H1 (cell line): ENCODE measurements around the gene FHIT. TPM values are rescaled to one million over a fixed set of nuclear protein-coding genes. Genes with fewer than 3 reads are reported as not detected.

Experiments used
- CTCF ChIA-PET: fragments of 300-600 bp; sonication (Branson Sonifier 250); formaldehyde crosslinking; loops from one replicate; lab custom pipeline; 2021; ENCODE audit not compliant: partially characterized antibody; lab: Charles Lee
- POLR2A ChIA-PET: fragments of 300-600 bp; sonication (Branson Sonifier 250); formaldehyde crosslinking; loops from one replicate; lab custom pipeline; 2021; ENCODE audit warnings: inconsistent platforms; ENCODE audit not compliant: partially characterized antibody; lab: Charles Lee
- DNase-seq, 2 experiments: peaks; one replicate each; pipeline versions ENCODE4 v3.0.0 to v3.0.0-alpha.2; 2010 to 2022; ENCODE audit warnings: low spot score in 2 of 2, low read depth in 1 of 2, mixed read lengths in 1 of 2
- FAIRE-seq: peaks from 2 replicates; lab custom pipeline; 2011; peaks lifted over from hg19 to GRCh38; lab: Jason Lieb, UNC
- H2AFZ ChIP-seq: 2 replicates; pipeline ENCODE4 v1.8.1; 2012; ENCODE audit warnings: low read length, inconsistent platforms
- H2AK5ac ChIP-seq: 2 replicates; pipeline ENCODE4 v1.6.1; 2013; ENCODE audit warnings: low read depth, low read length
- H2BK120ac ChIP-seq: replicated peaks from 2 replicates; pipeline ENCODE3; 2013; ENCODE audit warnings: low read depth, low read length, inconsistent platforms
- H2BK12ac ChIP-seq: 2 replicates; pipeline ENCODE4 v1.6.1; 2013; ENCODE audit warnings: low read depth, low read length
- H2BK15ac ChIP-seq: 2 replicates; pipeline ENCODE4 v1.6.1; 2013; ENCODE audit warnings: low read length
- H2BK20ac ChIP-seq: 2 replicates; pipeline ENCODE4 v1.6.1; 2013; ENCODE audit warnings: low read length
- H2BK5ac ChIP-seq: 2 replicates; pipeline ENCODE4 v1.6.1; 2013; ENCODE audit warnings: low read depth, low read length
- H3K14ac ChIP-seq: 2 replicates; pipeline ENCODE4 v1.6.1; 2013; ENCODE audit warnings: inconsistent platforms; ENCODE audit not compliant: insufficient read length
- H3K18ac ChIP-seq: 2 replicates; pipeline ENCODE4 v1.6.1; 2013; ENCODE audit warnings: low read length; ENCODE audit errors: extremely low read depth
- H3K23ac ChIP-seq: 2 replicates; pipeline ENCODE4 v1.6.1; 2013; ENCODE audit warnings: inconsistent platforms; ENCODE audit not compliant: insufficient read length
- H3K23me2 ChIP-seq: 2 replicates; pipeline ENCODE4 v1.6.1; 2013; ENCODE audit warnings: low read depth, low read length
- H3K27ac ChIP-seq: 2 replicates; pipeline ENCODE4 v1.6.1; 2011; ENCODE audit warnings: low read depth, low read length, inconsistent platforms
- H3K27me3 ChIP-seq, 4 experiments: replicated peaks in 1 of 4; 1 replicate in 1 of 4; 2 replicates in 3 of 4; pipeline versions ENCODE4 v1.6.1 to v1.8.1; 2011 to 2013; ENCODE audit warnings: low read length in 3 of 4, mild to moderate bottlenecking in 3 of 4, inconsistent platforms in 2 of 4, mixed read lengths in 2 of 4, moderate library complexity in 1 of 4; ENCODE audit not compliant: control insufficient read depth in 3 of 4, insufficient read depth in 3 of 4; ENCODE audit errors: extremely low read depth in 1 of 4
- H3K36me3 ChIP-seq, 4 experiments: 2 replicates each; pipeline versions ENCODE4 v1.6.1 to v1.8.1; 2011 to 2013; ENCODE audit warnings: mild to moderate bottlenecking in 4 of 4, low read length in 3 of 4, moderate library complexity in 2 of 4, control low read depth in 1 of 4, inconsistent platforms in 1 of 4; ENCODE audit not compliant: insufficient read depth in 4 of 4, control insufficient read depth in 2 of 4
- H3K4ac ChIP-seq: replicated peaks from 2 replicates; pipeline ENCODE3; 2013; ENCODE audit warnings: low read length, low read depth, mixed read lengths, inconsistent platforms; ENCODE audit not compliant: insufficient read length
- H3K4me1 ChIP-seq, 4 experiments: replicated peaks in 1 of 4; 1 replicate in 1 of 4; 2 replicates in 3 of 4; pipeline versions ENCODE4 v1.6.1 to v1.8.1; 2011 to 2013; ENCODE audit warnings: low read length in 3 of 4, inconsistent platforms in 2 of 4, mixed read lengths in 1 of 4; ENCODE audit not compliant: insufficient read depth in 4 of 4, control insufficient read depth in 3 of 4
- H3K4me2 ChIP-seq, 2 experiments: 2 replicates each; pipeline versions ENCODE4 v1.6.1 to v1.8.1; 2011 to 2013; ENCODE audit warnings: low read depth in 2 of 2, low read length in 2 of 2, control low read depth in 1 of 2, inconsistent platforms in 1 of 2, mild to moderate bottlenecking in 1 of 2; ENCODE audit not compliant: insufficient read depth in 1 of 2
- H3K4me3 ChIP-seq, 4 experiments: fragments of 200-600, 300-600 bp in 1 of 4; sonication (generic), shearing (Covaris generic), sonication (Bioruptor Twin) in 1 of 4; 2 replicates each; pipeline versions ENCODE4 v1.5.1 to v1.8.1; 2011 to 2016; ENCODE audit warnings: low read length in 4 of 4, low read depth in 3 of 4, control low read depth in 2 of 4, inconsistent platforms in 2 of 4, mild to moderate bottlenecking in 2 of 4, mixed read lengths in 1 of 4, moderate library complexity in 1 of 4; ENCODE audit not compliant: insufficient read depth in 2 of 4; ENCODE audit errors: extremely low read depth in 1 of 4
- H3K56ac ChIP-seq: replicated peaks from 2 replicates; pipeline ENCODE3; 2013; ENCODE audit warnings: low read depth, mild to moderate bottlenecking, mixed read lengths, low read length, inconsistent platforms; ENCODE audit not compliant: insufficient read length
- H3K79me1 ChIP-seq: 2 replicates; pipeline ENCODE4 v1.6.1; 2013; ENCODE audit warnings: low read depth, low read length, control low read depth
- H3K79me2 ChIP-seq, 2 experiments: 2 replicates each; pipeline versions ENCODE4 v1.6.1 to v1.8.1; 2012 to 2013; ENCODE audit warnings: low read length in 2 of 2, mild to moderate bottlenecking in 2 of 2, inconsistent platforms in 1 of 2; ENCODE audit not compliant: insufficient read depth in 2 of 2, control insufficient read depth in 1 of 2
- H3K9ac ChIP-seq, 4 experiments: replicated peaks in 1 of 4; 1 replicate in 1 of 4; 2 replicates in 3 of 4; pipeline versions ENCODE4 v1.6.1 to v1.8.1; 2011 to 2013; ENCODE audit warnings: low read depth in 3 of 4, low read length in 3 of 4, control low read depth in 2 of 4, mild to moderate bottlenecking in 2 of 4, moderate library complexity in 2 of 4, inconsistent platforms in 1 of 4; ENCODE audit errors: extremely low read depth in 1 of 4
- H3K9me3 ChIP-seq, 2 experiments: 2 replicates each; pipeline versions ENCODE4 v1.6.1 to v1.8.1; 2012 to 2013; ENCODE audit warnings: mild to moderate bottlenecking in 2 of 2, moderate library complexity in 2 of 2, control low read depth in 1 of 2, inconsistent platforms in 1 of 2, low read depth in 1 of 2, low read length in 1 of 2, mixed read lengths in 1 of 2; ENCODE audit not compliant: insufficient read depth in 2 of 2
- H4K20me1 ChIP-seq, 2 experiments: replicated peaks in 1 of 2; 2 replicates each; pipeline versions ENCODE3 to v1.8.1; 2011 to 2013; ENCODE audit warnings: inconsistent platforms in 2 of 2, low read length in 2 of 2, mild to moderate bottlenecking in 1 of 2; ENCODE audit not compliant: insufficient read depth in 2 of 2, control insufficient read depth in 1 of 2
- H4K5ac ChIP-seq: 2 replicates; pipeline ENCODE4 v1.6.1; 2013; ENCODE audit warnings: low read length, low read depth, mixed read lengths, inconsistent platforms; ENCODE audit not compliant: insufficient read length
- H4K8ac ChIP-seq: 2 replicates; pipeline ENCODE4 v1.8.0; 2013; ENCODE audit warnings: mild to moderate bottlenecking, moderate library complexity, low read length, inconsistent platforms; ENCODE audit not compliant: insufficient read depth; ENCODE audit errors: extremely low read depth
- H4K91ac ChIP-seq: replicated peaks from 2 replicates; pipeline ENCODE3; 2013; ENCODE audit warnings: low read length, mixed read lengths, inconsistent platforms; ENCODE audit not compliant: insufficient read length
- BCL11A ChIP-seq, 2 experiments: IDR thresholded peaks; one replicate each; pipeline ENCODE4 v1.6.1; 2011; ENCODE audit warnings: low read depth in 2 of 2, low read length in 2 of 2, mild to moderate bottlenecking in 2 of 2
- FOSL1 ChIP-seq: IDR thresholded peaks from 2 replicates; pipeline ENCODE4 v1.6.1; 2011; ENCODE audit warnings: mild to moderate bottlenecking, low read depth, low read length, moderate library complexity; ENCODE audit not compliant: insufficient read depth
- GABPA ChIP-seq: IDR thresholded peaks from 2 replicates; pipeline ENCODE4 v1.6.1; 2011; ENCODE audit warnings: mild to moderate bottlenecking, low read length, moderate library complexity, borderline replicate concordance; ENCODE audit not compliant: insufficient read depth
- HDAC6 ChIP-seq: IDR thresholded peaks from one replicate; pipeline ENCODE4 v1.7.1; 2012; ENCODE audit warnings: low read depth, mild to moderate bottlenecking, inconsistent platforms, low read length, moderate library complexity
- MAFK ChIP-seq: IDR thresholded peaks from 2 replicates; pipeline ENCODE4 v1.6.1; 2012; ENCODE audit warnings: low read depth, mild to moderate bottlenecking, improper control_type of control experiment, low read length
- RBBP5 ChIP-seq: IDR thresholded peaks from 2 replicates; pipeline ENCODE4 v1.7.1; 2012; ENCODE audit warnings: low read depth, mild to moderate bottlenecking, inconsistent platforms, low read length, moderate library complexity, borderline replicate concordance
- SAP30 ChIP-seq: fragments of 300-600 bp; sonication (generic); IDR thresholded peaks from 2 replicates; pipeline ENCODE4 v1.7.1; 2012; ENCODE audit warnings: low read length, moderate library complexity, mild to moderate bottlenecking, inconsistent platforms; ENCODE audit not compliant: insufficient read depth, insufficient replicate concordance
- SIN3A ChIP-seq, 2 experiments: IDR thresholded peaks in 1 of 2; conservative IDR thresholded peaks in 1 of 2; 2 replicates each; pipeline ENCODE4 v1.6.1; 2011 to 2012; ENCODE audit warnings: low read length in 2 of 2, improper control_type of control experiment in 1 of 2, low read depth in 1 of 2, mild to moderate bottlenecking in 1 of 2
- SIRT6 ChIP-seq: IDR thresholded peaks from one replicate; pipeline ENCODE4 v1.7.1; 2012; ENCODE audit warnings: low read length, inconsistent platforms
- SP1 ChIP-seq: IDR thresholded peaks from 2 replicates; pipeline ENCODE4 v1.6.1; 2011; ENCODE audit warnings: low read depth, low read length
- SUZ12 ChIP-seq: fragments of 200-600 bp; sonication (generic); IDR thresholded peaks from 2 replicates; pipeline ENCODE4 v1.6.1; 2012; ENCODE audit warnings: mild to moderate bottlenecking, inconsistent platforms, low read length, moderate library complexity, mixed read lengths
- TAF7 ChIP-seq: optimal IDR thresholded peaks from 2 replicates; pipeline ENCODE3; 2011; ENCODE audit warnings: low read depth, mild to moderate bottlenecking, inconsistent platforms, low read length, moderate library complexity, borderline replicate concordance
- TBP ChIP-seq: IDR thresholded peaks from 2 replicates; pipeline ENCODE4 v1.6.1; 2011; ENCODE audit warnings: low read depth, low read length, improper control_type of control experiment
- WGBS, 2 experiments: shearing (Covaris generic) in 1 of 2; methylation state at CpG; one replicate each; pipeline versions ENCODE4 v1.1.6 to v1.1.7; 2013 to 2015; ENCODE audit warnings: low lambda C conversion rate in 2 of 2, mixed read lengths in 2 of 2, inconsistent platforms in 1 of 2, low coverage in 1 of 2, missing lambda C conversion rate in 1 of 2; ENCODE audit not compliant: insufficient replicate concordance in 2 of 2, insufficient coverage in 1 of 2, insufficient read length in 1 of 2; ENCODE audit errors: extremely low coverage in 1 of 2, missing lambda C conversion rate in 1 of 2; 5-methylcytosine and 5-hydroxymethylcytosine counted together
- polyA plus RNA-seq, 7 experiments: library from polyadenylated mRNA; depleted of rRNA in 3 of 7; stranded (reverse) in 5 of 7; unstranded in 2 of 7; fragments of >200 nt in 5 of 7; fragments of 200-250 nt in 2 of 7; gene quantifications; 1 replicate in 5 of 7; 2 replicates in 1 of 7; 4 replicates in 1 of 7; pipeline versions ENCODE4 v1.2.1 to v1.2.3, GENCODE V29; 2011 to 2013; ENCODE audit warnings: missing spikeins in 2 of 7, mixed read lengths in 2 of 7
- total RNA-seq: library from RNA; stranded (reverse); fragmentation: NEBNext Ultra II Directional; extraction: Animal tissue kit (Norgen Biotek cat#: 25700); gene quantifications from 2 replicates; pipeline ENCODE4 v1.2.1, GENCODE V29; 2021
- TF ChIP-seq, protein P1 (sequence below): IDR thresholded peaks from 2 replicates; pipeline ENCODE4 v1.6.1; 2011; ENCODE audit warnings: low read depth, mild to moderate bottlenecking, low read length; ENCODE audit not compliant: insufficient read depth

The FHIT gene
- total and polyA plus RNA-seq, 2 of the 8 experiments (the other 6 are each of a cell fraction or from before 2014, with no cell fraction given) = 1.2 to 3.2 TPM

GRCh38 chr3:61168286-61168685 lies 83.0 kb downstream of the FHIT start:
- Histone ChIP-seq H3K14ac (no peak overlapping the region), H3K9me3 (no peaks in the 10 kb centered on the region), H4K8ac (no peak overlapping the region), H3K79me2 (no peaks in the 10 kb centered on the region), H3K9ac (no peak overlapping the region), H2AK5ac (no peak overlapping the region), H2AFZ (no peak overlapping the region), H2BK15ac (0 out of 2 replicates have a peak overlapping the region, but pooled peaks have one; percentile 48), H3K4me3 (no peak overlapping the region), H3K18ac (no peak overlapping the region; the same call in 1 of the 2 replicates), H3K36me3 (no peaks in the 10 kb centered on the region; a peak in 2 of 8 replicates), H3K23me2 (no peaks in the 10 kb centered on the region), H4K91ac (no peak overlapping the region), H3K4me2 (no peak overlapping the region), H4K20me1 (no peaks in the 10 kb centered on the region), H2BK12ac (no peak overlapping the region), H4K5ac (no peak overlapping the region), H3K56ac (no peak overlapping the region), H2BK120ac (no peak overlapping the region), H2BK20ac (no peak overlapping the region), H2BK5ac (no peak overlapping the region), H3K79me1 (no peaks in the 10 kb centered on the region), H3K23ac (no peak overlapping the region), H3K27me3 (no peaks in the 10 kb centered on the region), H3K4me1 (no peaks in the 10 kb centered on the region; a peak in 1 of 7 replicates), H3K27ac (no peak overlapping the region), H3K4ac (no peak overlapping the region)
- DNase-seq = no peak
- WGBS, 2 experiments = 83% methylated on average over 3 of the region's 3 CpGs; no CpG with 5 or more reads in 1 of the 2 experiments
- ChIA-PET CTCF (no interaction called here), POLR2A (no interaction called here)
- peak; percentile 63 for FAIRE-seq
- TF ChIP-seq GABPA (no peak), RBBP5 (no peak), SIRT6 (no peak), HDAC6 (no peak), SAP30 (no peak), TAF7 (no peak), SUZ12 (no peak), TBP (no peak), MAFK (no peak), FOSL1 (no peak), SP1 (no peak), SIN3A (conservative IDR thresholded peaks at IDR 0.05 in 1 of 2, IDR thresholded peaks at IDR 0.05 in 1 of 2; ENCODE audit: low read depth in 1 of 2, low read length in 2 of 2) (no peak), BCL11A (IDR thresholded peaks at IDR 0.05; ENCODE audit: low read depth in 2 of 2, low read length in 2 of 2) (no peak)
- TF ChIP-seq, protein P1, sequence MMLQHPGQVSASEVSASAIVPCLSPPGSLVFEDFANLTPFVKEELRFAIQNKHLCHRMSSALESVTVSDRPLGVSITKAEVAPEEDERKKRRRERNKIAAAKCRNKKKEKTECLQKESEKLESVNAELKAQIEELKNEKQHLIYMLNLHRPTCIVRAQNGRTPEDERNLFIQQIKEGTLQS = no peak
